Putamen (tissue), 1 donor: ENCODE data around the gene HSD17B8.

ENCODE experiments used
- DNase-seq: peaks from one replicate; pipeline ENCODE4 v3.0.0-alpha.2; 2016; ENCODE audit warnings: low spot score

The HSD17B8 gene

DNA sequence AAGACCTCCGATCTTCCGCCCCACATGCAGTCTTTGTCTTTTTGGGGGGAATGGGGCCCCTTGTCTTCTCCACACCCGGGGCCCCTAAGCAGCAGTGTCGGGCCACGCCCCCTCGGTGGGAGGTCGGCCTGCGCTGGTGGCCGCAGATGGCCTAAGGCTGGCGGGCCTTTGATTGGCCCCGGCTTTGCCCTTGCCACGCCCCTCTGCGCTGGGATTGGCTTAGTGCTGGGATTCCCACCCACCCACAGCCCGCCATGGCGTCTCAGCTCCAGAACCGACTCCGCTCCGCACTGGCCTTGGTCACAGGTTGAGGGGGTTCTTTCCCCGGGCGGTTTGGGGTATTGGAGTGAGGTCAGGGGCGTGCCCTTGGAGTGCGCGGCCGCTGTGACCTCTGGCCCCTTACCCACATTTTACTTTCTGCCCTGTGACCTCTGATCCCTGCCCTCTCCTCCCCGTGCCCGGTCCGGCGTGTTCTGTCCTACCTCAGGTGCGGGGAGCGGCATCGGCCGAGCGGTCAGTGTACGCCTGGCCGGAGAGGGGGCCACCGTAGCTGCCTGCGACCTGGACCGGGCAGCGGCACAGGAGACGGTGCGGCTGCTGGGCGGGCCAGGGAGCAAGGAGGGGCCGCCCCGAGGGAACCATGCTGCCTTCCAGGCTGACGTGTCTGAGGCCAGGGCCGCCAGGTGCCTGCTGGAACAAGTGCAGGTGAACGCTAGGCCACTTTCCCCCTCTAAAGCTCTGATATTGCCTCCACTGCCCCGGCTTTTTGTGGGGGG is at the start of gene HSD17B8:
Gene HSD17B8, plus strand, starts transcription at position 241 of the 776 bp plus-strand sequence. Its CDS starts 14 bp downstream, at position 255.
- DNase-seq = peak; percentile 92

DNA sequence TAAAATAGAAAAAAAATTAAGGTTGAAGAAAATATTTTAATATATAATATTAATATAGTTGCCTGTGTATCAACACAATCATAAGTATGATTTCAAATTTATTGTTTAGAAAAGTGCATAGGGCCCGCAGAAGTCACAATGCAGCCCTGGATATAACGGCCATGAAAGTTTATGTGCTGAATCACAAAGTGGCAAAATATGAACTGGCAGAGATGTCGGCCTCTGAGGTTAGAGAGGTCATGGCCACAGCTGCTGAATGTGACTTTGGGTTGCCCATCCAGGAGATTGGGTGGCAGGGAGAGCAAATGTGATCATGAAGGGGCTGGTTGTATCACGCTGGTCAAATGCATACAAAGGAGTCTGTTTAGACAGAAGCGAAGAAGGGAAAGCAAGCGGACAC is 47.9 kb upstream of the HSD17B8 start:
- no peak for DNase-seq

DNA sequence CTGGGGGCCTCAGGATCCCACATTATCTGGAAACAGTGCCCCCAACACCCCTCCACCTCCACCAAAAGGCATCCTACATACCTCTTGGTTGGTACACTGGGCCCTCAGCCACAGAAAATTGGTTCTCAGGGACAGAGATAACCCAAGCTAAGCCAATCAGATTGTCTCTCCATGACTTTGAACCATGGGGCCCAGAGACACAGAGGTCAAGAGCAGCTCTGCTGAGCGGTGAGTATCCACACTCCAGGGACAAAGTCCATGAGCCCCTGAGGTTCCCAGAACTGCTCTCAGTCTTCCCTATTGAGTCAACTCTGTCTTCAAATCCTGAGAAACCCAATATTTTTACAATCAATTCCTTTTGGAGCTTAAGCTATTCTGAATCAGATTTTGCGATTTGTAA is 47.5 kb upstream of the HSD17B8 start:
- no peak for DNase-seq

- DNase-seq = no peak
Measured at GRCh38 chr6:33160096-33160495, 44.4 kb upstream of the HSD17B8 start.

- peak; percentile 28 for DNase-seq
Measured at GRCh38 chr6:33160728-33161344, 43.6 kb upstream of the HSD17B8 start.

- DNase-seq = peak; percentile 47
Measured at GRCh38 chr6:33161354-33162331, 42.8 kb upstream of the HSD17B8 start.

- DNase-seq = no peak
Measured at GRCh38 chr6:33163540-33163939, 40.9 kb upstream of the HSD17B8 start.

GRCh38 chr6:33164176-33164575 is 40.3 kb upstream of the HSD17B8 start:
- no peak for DNase-seq

- DNase-seq = no peak
Measured at GRCh38 chr6:33164665-33165373, 39.6 kb upstream of the HSD17B8 start.

DNA sequence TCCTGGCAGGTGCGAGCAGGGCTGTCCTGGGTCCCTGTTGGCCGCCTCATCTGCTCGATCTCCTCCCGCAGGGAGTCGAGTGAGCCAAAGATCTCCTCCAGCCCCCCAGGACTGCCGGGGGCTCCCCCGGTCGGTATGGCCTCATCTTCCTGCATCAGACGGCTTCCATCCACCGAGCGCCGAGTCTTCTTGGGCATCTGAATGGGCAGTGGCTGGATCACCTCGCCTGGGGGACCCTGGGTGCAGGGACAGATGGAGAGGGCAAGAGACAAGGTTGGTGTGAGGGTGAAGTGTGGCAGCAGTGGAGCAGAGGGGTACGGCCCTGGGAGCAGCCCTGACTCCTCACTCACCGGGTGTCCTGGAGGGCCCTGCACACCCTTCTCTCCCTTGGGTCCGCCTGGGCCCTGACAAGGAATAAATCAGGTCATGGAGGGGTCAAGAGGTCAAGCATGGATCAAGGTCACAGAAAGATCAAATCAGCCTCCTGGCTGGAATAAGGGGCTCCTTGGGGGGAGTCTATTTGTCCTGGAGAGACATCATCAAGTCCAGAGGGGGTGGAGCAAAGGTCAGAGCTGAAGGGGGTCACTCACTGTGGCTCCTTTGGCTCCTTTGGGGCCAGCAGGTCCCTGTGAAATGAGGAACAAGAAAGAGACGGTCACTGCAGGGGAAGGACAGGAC is 38.7 kb upstream of the HSD17B8 start:
- no peak for DNase-seq

GRCh38 chr6:33166363-33166762 is 38.1 kb upstream of the HSD17B8 start:
- DNase-seq = no peak

GRCh38 chr6:33166811-33167210 is 37.6 kb upstream of the HSD17B8 start:
- no peak for DNase-seq

GRCh38 chr6:33167374-33168283 is 36.8 kb upstream of the HSD17B8 start:
- no peak for DNase-seq

- no peak for DNase-seq
Measured at GRCh38 chr6:33168284-33168601, 36.2 kb upstream of the HSD17B8 start.

GRCh38 chr6:33168639-33169038 is 35.8 kb upstream of the HSD17B8 start:
- DNase-seq = no peak

- no peak for DNase-seq
Measured at GRCh38 chr6:33169291-33170175, 34.9 kb upstream of the HSD17B8 start.

- no peak for DNase-seq
Measured at GRCh38 chr6:33170176-33171015, 34.1 kb upstream of the HSD17B8 start.
